Ascending aorta (tissue), 2 donors: Measurements from ENCODE around the gene IPO4. TPM values are rescaled to one million over a fixed set of nuclear protein-coding genes. Genes with fewer than 3 reads are reported as not detected.

Source experiments
- DNase-seq, 2 donors: peaks; one replicate each; pipeline ENCODE4 v3.0.0-alpha.2; 2019; ENCODE audit warnings: low spot score in 2 of 2
- H3K27ac ChIP-seq, 2 donors: fragments of 200-600 bp; sonication (generic); one replicate each; pipeline ENCODE4 v1.5.1; 2016 to 2017; ENCODE audit warnings: mild to moderate bottlenecking in 1 of 2
- H3K27me3 ChIP-seq: fragments of 200-600 bp; sonication (generic); one replicate; pipeline ENCODE4 v1.5.1; 2017
- H3K36me3 ChIP-seq, 2 donors: fragments of 200-600 bp; sonication (generic); one replicate each; pipeline ENCODE4 v1.5.1; 2016
- H3K4me1 ChIP-seq, 2 donors: fragments of 200-600 bp; sonication (generic); one replicate each; pipeline ENCODE4 v1.5.1; 2016 to 2017; ENCODE audit warnings: mild to moderate bottlenecking in 1 of 2
- H3K4me3 ChIP-seq, 2 donors: fragments of 200-600 bp; sonication (generic); one replicate each; pipeline ENCODE4 v1.5.1; 2016 to 2017; ENCODE audit warnings: mild to moderate bottlenecking in 1 of 2
- H3K9me3 ChIP-seq, 2 donors: fragments of 200-600 bp; sonication (generic); one replicate each; pipeline ENCODE4 v1.5.1; 2016
- intact Hi-C: fragments of 100-400 bp; cut with DNase I; formaldehyde crosslinking; loops from one replicate; pipeline ENCODE4 v1.15.1; 2023
- total RNA-seq: library from RNA; depleted of rRNA; stranded (reverse); fragments of >200 nt; gene quantifications from one replicate; pipeline ENCODE4 v1.1.0, GENCODE V29; 2016
- TF ChIP-seq, protein P1 (sequence below), 3 experiments: fragments of 200-600 bp in 2 of 3; fragments of 450-650 bp in 1 of 3; sonication (generic) in 2 of 3; IDR thresholded peaks; one replicate each; pipeline ENCODE4 v1.5.1; 2016 to 2019; ENCODE audit warnings: antibody characterized with exemption in 3 of 3, mild to moderate bottlenecking in 1 of 3, moderate library complexity in 1 of 3

IPO4 gene
- total RNA-seq, 1 donor from 2014 or later, result 140 TPM

- H3K27me3 ChIP-seq, result no peaks in the 10 kb centered on the region
- TF ChIP-seq, protein P1, sequence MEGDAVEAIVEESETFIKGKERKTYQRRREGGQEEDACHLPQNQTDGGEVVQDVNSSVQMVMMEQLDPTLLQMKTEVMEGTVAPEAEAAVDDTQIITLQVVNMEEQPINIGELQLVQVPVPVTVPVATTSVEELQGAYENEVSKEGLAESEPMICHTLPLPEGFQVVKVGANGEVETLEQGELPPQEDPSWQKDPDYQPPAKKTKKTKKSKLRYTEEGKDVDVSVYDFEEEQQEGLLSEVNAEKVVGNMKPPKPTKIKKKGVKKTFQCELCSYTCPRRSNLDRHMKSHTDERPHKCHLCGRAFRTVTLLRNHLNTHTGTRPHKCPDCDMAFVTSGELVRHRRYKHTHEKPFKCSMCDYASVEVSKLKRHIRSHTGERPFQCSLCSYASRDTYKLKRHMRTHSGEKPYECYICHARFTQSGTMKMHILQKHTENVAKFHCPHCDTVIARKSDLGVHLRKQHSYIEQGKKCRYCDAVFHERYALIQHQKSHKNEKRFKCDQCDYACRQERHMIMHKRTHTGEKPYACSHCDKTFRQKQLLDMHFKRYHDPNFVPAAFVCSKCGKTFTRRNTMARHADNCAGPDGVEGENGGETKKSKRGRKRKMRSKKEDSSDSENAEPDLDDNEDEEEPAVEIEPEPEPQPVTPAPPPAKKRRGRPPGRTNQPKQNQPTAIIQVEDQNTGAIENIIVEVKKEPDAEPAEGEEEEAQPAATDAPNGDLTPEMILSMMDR (IDR thresholded peaks at IDR 0.05), result no peak
- peaks cover 46 to 89% of the 10 kb centered on the region in 2 donors for H3K36me3 ChIP-seq
- no peak overlapping the region for H3K27ac ChIP-seq
- H3K4me3 ChIP-seq, result no peak overlapping the region
- no peak for DNase-seq
- H3K9me3 ChIP-seq, result no peaks in the 10 kb centered on the region
- intact Hi-C loops, result no loop called here
- H3K4me1 ChIP-seq, result no peaks in the 10 kb centered on the region
Observed at GRCh38 chr14:24181371-24182077, 7.1 kb downstream of the IPO4 start.

DNA sequence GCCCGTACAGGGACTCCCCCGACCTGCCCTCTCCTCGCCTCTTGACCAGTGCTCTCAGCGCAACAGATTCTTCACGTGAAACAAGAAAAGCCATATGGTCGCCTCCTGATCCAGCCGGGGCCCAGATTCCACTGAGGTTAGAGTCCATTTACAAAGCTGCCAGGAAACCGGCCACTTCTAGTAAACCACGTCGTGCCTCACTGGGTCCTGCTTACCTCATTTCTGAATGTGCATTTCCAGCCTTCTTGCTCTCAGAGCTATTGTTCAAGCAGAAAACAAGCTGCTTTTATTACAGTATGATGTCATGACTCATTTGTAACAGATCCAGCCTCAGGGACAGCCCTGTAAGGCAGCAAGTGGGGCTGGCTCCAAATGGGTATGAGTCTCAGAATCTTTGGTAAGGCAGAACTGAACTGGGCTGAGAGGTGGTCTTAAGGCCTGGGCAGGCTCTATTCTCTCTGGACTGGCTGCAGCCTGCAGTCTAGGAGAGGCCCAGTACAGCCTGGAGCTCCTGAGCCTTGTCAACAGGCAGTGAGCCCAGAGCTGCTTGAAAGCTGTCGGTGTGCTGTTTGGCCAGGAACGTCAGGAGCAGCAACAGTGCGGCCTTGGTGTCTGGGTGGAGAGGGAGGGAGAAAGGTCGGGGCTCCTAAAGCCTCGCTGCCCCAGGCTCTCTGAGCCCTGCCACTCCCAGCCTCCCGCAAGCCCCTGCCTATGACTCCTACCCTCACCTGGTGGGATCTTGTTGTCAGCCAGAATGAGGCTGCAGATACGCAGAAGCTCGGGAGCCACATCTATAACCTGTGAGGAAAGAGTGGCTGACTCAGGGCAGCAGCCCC is 8.4 kb downstream of the IPO4 start:
- Histone ChIP-seq H3K27ac (peak overlapping the region; percentile 58 to 63), H3K4me3 (no peak overlapping the region), H3K9me3 (no peaks in the 10 kb centered on the region), H3K36me3 (peaks cover 41 to 76% of the 10 kb centered on the region in 2 donors), H3K4me1 (no peaks in the 10 kb centered on the region), H3K27me3 (no peaks in the 10 kb centered on the region)
- TF ChIP-seq, protein P1 (IDR thresholded peaks at IDR 0.05), result no peak
- intact Hi-C loops, result no loop called here
- no peak for DNase-seq

DNA sequence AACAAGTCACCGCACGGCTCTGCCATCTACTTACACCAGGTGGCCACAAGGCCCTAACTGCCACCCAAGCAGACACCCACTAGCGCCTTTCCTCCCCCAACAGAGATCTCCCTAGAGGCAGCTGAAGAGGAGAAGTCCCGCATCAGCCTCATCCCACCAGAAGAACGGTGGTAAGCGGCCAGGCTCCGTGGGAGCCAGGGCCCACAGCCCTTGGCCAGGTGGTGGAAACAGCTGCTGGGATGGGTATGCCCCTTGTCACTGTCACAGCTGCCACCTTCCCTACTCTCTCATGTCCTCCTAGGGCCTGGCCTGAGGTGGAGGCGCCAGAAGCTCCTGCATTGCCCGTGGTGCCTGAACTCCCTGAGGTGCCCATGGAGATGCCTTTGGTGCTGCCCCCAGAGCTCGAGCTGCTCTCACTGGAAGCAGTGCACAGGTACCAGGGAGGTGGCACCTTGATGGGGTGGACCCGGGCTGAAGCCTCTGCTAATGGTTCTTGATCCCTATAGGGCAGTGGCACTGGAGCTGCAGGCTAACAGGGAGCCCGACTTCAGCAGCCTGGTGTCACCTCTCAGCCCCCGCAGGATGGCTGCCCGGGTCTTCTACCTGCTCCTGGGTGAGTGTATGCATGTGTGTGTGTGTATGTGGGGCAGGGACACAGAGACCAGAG is 9.2 kb downstream of the IPO4 start:
- no peaks in the 10 kb centered on the region for H3K27me3 ChIP-seq
- no peak for DNase-seq
- peaks cover 40 to 68% of the 10 kb centered on the region in 2 donors for H3K36me3 ChIP-seq
- H3K27ac ChIP-seq, result peak overlapping the region; percentile 58 to 63
- H3K9me3 ChIP-seq, result no peaks in the 10 kb centered on the region
- TF ChIP-seq, protein P1 (IDR thresholded peaks at IDR 0.05), result no peak
- H3K4me3 ChIP-seq, result no peak overlapping the region
- intact Hi-C loops, result no loop called here
- H3K4me1 ChIP-seq, result no peaks in the 10 kb centered on the region

DNA sequence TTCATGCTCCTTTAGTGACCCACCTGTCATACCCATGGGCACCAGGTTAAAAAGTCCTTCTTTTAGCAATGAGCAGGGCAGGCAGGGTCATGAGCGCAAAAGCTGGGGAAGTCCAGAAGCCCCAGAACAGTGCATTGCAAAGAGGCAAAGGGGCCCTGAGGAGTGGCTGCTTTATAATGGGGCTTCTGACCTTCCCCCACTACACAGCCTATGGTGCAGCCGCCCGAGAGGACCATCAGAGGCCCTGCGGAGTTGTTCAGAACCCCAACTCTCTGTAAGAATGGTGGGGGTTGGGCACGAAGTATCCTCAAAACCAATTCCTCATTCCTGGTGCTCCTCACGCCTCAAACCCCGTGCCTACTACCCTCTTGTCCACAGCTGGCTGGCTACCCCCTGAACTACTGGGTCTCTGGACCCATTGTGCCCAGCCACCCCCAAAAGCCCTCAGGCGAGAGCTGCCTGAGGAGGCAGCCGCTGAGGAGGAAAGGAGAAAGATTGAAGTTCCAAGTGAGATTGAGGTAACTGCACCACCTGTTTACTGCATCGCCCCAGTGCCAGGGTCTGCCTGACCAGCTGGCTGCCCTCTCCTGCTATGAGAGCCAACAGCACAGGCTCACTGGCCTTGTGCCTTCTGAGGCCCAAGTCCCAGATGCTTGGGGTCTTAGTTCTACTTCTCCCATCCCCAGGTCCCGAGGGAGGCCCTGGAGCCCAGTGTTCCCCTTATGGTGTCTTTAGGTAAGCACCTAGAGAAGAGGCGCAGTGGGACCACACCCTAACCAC is 10.0 kb downstream of the IPO4 start:
- H3K27ac ChIP-seq, result no peak overlapping the region
- no peak for DNase-seq

More for the DNA sequence above, 10.0 kb downstream of the IPO4 start:
- Histone ChIP-seq H3K27me3 (no peaks in the 10 kb centered on the region), H3K4me3 (no peak overlapping the region), H3K36me3 (peaks cover 32 to 60% of the 10 kb centered on the region in 2 donors), H3K9me3 (no peaks in the 10 kb centered on the region), H3K4me1 (no peaks in the 10 kb centered on the region)
- intact Hi-C loops, result no loop called here
- TF ChIP-seq, protein P1 (IDR thresholded peaks at IDR 0.05), result no peak
